HL-60/S4 (cell line): ENCODE results near the gene EEF2KMT.
"Not testable (repeated sequence)": the region's sequence is repeated elsewhere in the genome, so short reads cannot be mapped to it uniquely, and the experiment has no call there.

Experiments
- in situ Hi-C: fragments of 300-500 bp; cut with MboI; formaldehyde crosslinking; loops from 2 replicates; pipeline ENCODE4 v1.14.3; 2022; ENCODE audit warnings: low sequenced_read_pairs

Gene EEF2KMT, protein sequence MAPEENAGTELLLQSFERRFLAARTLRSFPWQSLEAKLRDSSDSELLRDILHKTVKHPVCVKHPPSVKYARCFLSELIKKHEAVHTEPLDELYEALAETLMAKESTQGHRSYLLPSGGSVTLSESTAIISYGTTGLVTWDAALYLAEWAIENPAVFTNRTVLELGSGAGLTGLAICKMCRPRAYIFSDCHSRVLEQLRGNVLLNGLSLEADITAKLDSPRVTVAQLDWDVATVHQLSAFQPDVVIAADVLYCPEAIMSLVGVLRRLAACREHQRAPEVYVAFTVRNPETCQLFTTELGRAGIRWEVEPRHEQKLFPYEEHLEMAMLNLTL

GRCh38 chr16:5097470-5098220 lies at the start of gene EEF2KMT:
EEF2KMT (minus strand) TSS chr16:5097795; CDS start chr16:5097739, 56 bp downstream.
- in situ Hi-C loops: not testable (repeated sequence)

- in situ Hi-C loops: not testable (repeated sequence)
Measured at GRCh38 chr16:5144621-5144956, 47.0 kb upstream of the EEF2KMT start.

GRCh38 chr16:5143761-5144620 lies 46.4 kb upstream of the EEF2KMT start:
- in situ Hi-C loops: no loop called here

GRCh38 chr16:5140151-5140550 lies 42.6 kb upstream of the EEF2KMT start:
- in situ Hi-C loops: not testable (repeated sequence)

DNA sequence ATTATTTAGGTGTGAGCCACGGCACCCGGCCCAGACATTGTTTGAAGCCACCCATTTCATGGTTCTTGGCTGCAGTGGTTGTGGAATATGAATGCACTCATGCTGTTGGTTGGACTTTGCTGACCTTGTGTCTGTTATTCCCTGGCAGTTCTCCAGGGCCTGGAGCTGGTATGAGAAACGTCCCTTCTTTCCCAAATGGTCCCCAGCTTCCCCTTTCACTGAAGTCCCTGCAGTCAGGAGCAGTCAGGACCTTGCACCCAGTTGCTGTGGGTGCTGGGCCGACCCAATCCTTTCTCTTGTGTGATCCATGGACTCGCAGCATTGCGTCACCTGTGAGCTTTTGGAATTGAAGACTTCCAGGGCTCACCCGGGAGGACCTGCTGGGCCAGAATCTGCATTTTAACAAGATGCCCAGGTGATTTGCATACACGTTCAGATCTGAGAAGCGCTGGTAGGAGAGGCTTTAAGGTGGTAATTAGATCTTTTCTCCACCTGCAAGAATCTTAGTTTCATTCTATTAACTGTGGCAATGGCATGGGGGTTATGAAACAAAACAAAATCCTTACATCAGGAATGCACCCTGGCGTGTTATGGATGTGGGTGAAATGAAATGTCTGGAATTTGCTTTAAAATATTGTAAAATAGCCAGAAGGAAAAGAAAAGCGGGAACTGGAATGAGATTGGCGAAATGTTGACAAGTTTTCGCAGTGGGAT lies 37.3 kb upstream of the EEF2KMT start:
- in situ Hi-C loops: not testable (repeated sequence)

DNA sequence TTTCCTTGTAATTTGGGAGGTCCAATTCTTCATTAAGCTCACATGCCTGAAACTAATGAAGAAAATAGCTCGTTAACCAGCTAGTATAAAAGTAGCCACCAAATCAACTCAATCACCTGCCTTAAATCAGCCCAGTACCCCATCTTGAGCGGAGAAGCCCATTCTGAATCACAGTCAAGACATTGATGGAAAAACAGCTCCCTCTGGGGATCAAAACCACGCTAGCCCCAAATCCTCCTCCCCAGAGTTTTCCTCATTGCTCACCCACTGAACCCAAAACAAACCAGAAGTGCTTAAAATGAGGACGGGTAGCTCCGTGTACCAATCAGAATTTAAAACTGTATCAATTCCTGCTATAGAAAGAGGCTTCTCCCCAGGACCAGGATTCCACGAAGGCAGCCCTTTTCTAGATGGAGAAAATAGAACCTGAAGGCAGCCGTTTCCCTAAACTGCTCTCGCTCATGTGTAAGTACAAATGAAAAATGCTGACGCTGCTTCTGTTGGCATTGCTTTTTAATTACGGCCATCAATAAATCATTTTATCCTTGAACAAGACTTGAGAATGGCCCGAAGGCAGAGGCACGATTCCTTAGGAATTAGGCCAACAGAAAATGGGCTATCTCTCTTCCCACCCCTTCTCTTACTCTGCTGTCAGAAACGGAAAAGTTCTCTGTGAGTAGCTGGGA lies 35.5 kb upstream of the EEF2KMT start:
- in situ Hi-C loops: not testable (repeated sequence)

- in situ Hi-C loops: not testable (repeated sequence)
Measured at GRCh38 chr16:5131467-5132004, 33.9 kb upstream of the EEF2KMT start.

GRCh38 chr16:5117300-5118087 lies 19.9 kb upstream of the EEF2KMT start:
- in situ Hi-C loops: not testable (repeated sequence)

GRCh38 chr16:5116780-5117295 lies 19.2 kb upstream of the EEF2KMT start:
- in situ Hi-C loops: not testable (repeated sequence)

GRCh38 chr16:5110933-5111332 lies 13.3 kb upstream of the EEF2KMT start:
- in situ Hi-C loops: not testable (repeated sequence)

GRCh38 chr16:5108505-5109158 lies 11.0 kb upstream of the EEF2KMT start:
- in situ Hi-C loops: no loop called here

- in situ Hi-C loops: not testable (repeated sequence)
Measured at GRCh38 chr16:5105039-5105438, 7.4 kb upstream of the EEF2KMT start.

DNA sequence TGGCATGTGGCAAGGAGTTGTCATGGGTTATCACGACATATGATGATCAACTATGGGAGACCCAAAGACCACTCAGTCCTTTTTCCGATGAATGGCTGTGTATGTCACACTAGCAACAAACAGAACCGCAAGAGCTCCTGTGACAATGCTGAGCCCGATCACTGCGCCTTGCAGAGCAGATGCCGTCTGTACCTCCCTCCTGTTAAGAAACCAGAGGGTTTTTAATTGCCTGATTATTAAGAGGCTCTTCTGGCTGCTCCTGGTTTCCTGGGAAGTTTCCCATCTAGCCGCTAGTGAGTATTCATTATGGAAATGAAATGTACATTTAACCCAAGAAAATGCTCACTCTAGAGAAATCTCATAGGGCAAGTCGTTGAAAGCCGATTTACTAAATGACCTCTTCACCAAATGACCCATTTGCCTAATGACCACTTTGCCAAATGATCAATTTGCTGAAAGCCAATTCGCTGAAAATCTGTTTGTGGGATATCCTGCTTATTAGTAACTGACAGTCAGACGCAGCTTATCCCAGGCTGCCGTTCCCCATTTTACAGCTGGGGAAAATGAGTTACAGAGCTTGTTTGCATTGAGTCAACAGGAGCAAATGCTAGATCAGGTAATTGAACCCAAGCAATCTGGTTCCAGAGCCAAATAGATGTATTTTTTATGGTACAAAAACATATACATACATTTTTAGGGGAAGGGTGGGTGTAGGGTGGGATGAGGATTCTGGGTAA lies 5.9 kb upstream of the EEF2KMT start:
- in situ Hi-C loops: not testable (repeated sequence)

- in situ Hi-C loops: not testable (repeated sequence)
Measured at GRCh38 chr16:5099174-5099573, 1.6 kb upstream of the EEF2KMT start.

DNA sequence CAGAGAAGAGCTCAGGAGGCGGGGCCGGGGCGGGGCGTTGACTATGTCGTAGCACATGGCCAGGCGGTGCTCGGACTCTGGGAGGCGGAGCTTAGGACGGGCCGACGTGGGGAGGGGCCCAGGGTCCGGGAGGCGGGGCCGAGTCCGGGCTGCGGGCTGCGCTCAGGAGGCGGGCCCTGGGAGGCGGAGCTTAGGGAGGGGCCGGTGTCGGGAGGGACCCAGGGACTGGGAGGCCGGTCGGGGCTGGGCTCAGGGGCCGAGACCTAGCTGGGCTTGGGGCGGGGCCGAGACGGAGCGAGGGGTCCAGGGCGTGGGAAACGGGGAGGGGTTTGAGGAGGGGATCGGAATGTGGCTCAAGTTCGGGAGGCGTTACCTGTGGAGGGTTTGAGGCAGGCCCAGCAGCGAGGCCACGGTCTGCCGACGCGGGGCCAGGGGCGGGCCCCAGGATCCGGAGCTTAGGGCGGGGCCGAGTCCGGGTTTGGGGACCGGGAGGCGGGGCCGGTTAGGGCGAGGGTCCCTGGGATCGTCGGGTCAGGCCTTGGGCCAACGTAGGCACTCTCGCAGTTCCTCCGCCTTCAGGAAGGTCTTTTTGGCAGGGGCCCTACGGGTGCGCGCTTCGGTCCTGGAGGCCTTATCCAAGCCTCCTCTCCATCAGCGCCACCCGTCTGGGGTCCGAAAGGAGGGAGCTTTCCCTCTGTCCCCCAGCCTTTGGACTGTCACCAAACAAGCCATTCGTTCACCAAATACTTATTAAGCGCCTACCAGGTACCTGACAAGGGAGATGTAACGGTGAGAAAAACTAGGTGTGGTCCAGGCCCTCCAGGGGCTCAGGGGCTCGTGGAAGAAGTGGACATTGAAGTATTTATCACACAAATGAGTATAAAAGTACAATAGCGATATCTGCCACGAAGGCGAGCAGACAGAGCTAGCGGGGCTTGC lies 895 bp upstream of the EEF2KMT start:
- in situ Hi-C loops: not testable (repeated sequence)

GRCh38 chr16:5097061-5097469 lies 530 bp downstream of the EEF2KMT start:
- in situ Hi-C loops: not testable (repeated sequence)
